MM.1S (cell line): ENCODE measurements around the gene AGAP1.
A peak's percentile ranks its signal among the peaks of the same experiment; 100 is the strongest.

ENCODE experiments used
- DNase-seq: peaks from one replicate; pipeline ENCODE4 v3.0.0-alpha.2; 2015
- H2AFZ ChIP-seq: fragments of 300-600 bp; sonication (generic); 2 replicates; pipeline ENCODE4 v1.6.0; 2016; ENCODE audit warnings: antibody characterized with exemption, low read length
- H3F3A ChIP-seq: fragments of 300-600 bp; sonication (generic); 2 replicates; pipeline ENCODE4 v1.6.1; 2016; ENCODE audit warnings: mild to moderate bottlenecking, antibody characterized with exemption, low read length, moderate library complexity, mixed read lengths; ENCODE audit not compliant: insufficient read depth
- H3K27ac ChIP-seq: fragments of 300-600 bp; sonication (generic); 2 replicates; pipeline ENCODE4 v1.5.1; 2016; ENCODE audit warnings: mild to moderate bottlenecking, low read length
- H3K27me3 ChIP-seq: fragments of 300-600 bp; sonication (generic); replicated peaks from 2 replicates; pipeline ENCODE4 v1.6.0; 2016; ENCODE audit warnings: low read length; ENCODE audit not compliant: insufficient read depth
- H3K36me3 ChIP-seq: fragments of 300-600 bp; sonication (generic); replicated peaks from 2 replicates; pipeline ENCODE4 v1.6.1; 2016; ENCODE audit warnings: mild to moderate bottlenecking, low read length, mixed read lengths; ENCODE audit not compliant: insufficient read depth
- H3K4me1 ChIP-seq: fragments of 300-600 bp; sonication (generic); 2 replicates; pipeline ENCODE4 v1.6.1; 2016; ENCODE audit warnings: low read length, mixed read lengths
- H3K4me2 ChIP-seq: fragments of 300-600 bp; sonication (generic); 2 replicates; pipeline ENCODE4 v1.6.0; 2016; ENCODE audit warnings: low read depth, low read length
- H3K4me3 ChIP-seq: fragments of 300-600 bp; sonication (generic); 2 replicates; pipeline ENCODE4 v1.5.1; 2016; ENCODE audit warnings: low read length, mixed read lengths
- H3K79me2 ChIP-seq: fragments of 300-600 bp; sonication (generic); 2 replicates; pipeline ENCODE4 v1.6.1; 2016; ENCODE audit warnings: mixed run types, low read length, mixed read lengths
- H3K9ac ChIP-seq: fragments of 300-600 bp; sonication (generic); 2 replicates; pipeline ENCODE4 v1.6.1; 2016; ENCODE audit warnings: low read length, mixed read lengths
- H3K9me2 ChIP-seq: fragments of 300-600 bp; sonication (generic); replicated peaks from 2 replicates; pipeline ENCODE4 v1.6.1; 2016; ENCODE audit warnings: mild to moderate bottlenecking, low read length, mixed read lengths; ENCODE audit not compliant: insufficient read depth
- H3K9me3 ChIP-seq: fragments of 300-600 bp; sonication (generic); replicated peaks from 2 replicates; pipeline ENCODE4 v1.6.1; 2016; ENCODE audit warnings: mild to moderate bottlenecking, low read length, mixed read lengths; ENCODE audit not compliant: insufficient read depth
- H4K20me1 ChIP-seq: fragments of 300-600 bp; sonication (generic); 2 replicates; pipeline ENCODE4 v1.6.1; 2016; ENCODE audit warnings: mild to moderate bottlenecking, low read length, moderate library complexity, mixed read lengths; ENCODE audit not compliant: insufficient read depth
- CTCF ChIP-seq: fragments of 300-600 bp; sonication (generic); IDR thresholded peaks from 2 replicates; pipeline ENCODE4 v1.5.1; 2016; ENCODE audit warnings: antibody characterized with exemption, low read length, mixed read lengths
- EZH2 ChIP-seq: fragments of 300-600 bp; sonication (generic); optimal IDR thresholded peaks from 2 replicates; pipeline ENCODE3; 2017; ENCODE audit warnings: low read depth, mild to moderate bottlenecking, antibody characterized with exemption, low read length, mixed read lengths
- EZH2phosphoT487 ChIP-seq: fragments of 300-600 bp; sonication (generic); IDR thresholded peaks from 2 replicates; pipeline ENCODE4 v1.6.1; 2018; ENCODE audit warnings: antibody characterized with exemption, low read length

AGAP1 gene

GRCh38 chr2:236180076-236180816 lies 686.4 kb downstream of the AGAP1 start:
- Histone ChIP-seq H3K9me2 (no peaks in the 10 kb centered on the region), H3K4me2 (no peak overlapping the region), H3F3A (no peaks in the 10 kb centered on the region), H4K20me1 (no peaks in the 10 kb centered on the region), H3K79me2 (no peaks in the 10 kb centered on the region), H3K9me3 (no peaks in the 10 kb centered on the region), H3K36me3 (no peaks in the 10 kb centered on the region), H3K4me1 (no peaks in the 10 kb centered on the region), H2AFZ (no peak overlapping the region), H3K27ac (no peak overlapping the region), H3K27me3 (peaks cover 8% of the 10 kb centered on the region; the same call in 1 of the 2 replicates), H3K4me3 (no peak overlapping the region), H3K9ac (no peak overlapping the region)
- no peak for TF ChIP-seq CTCF
- no peak for TF ChIP-seq EZH2
- no peak for TF ChIP-seq EZH2phosphoT487
- DNase-seq, result no peak

GRCh38 chr2:236180831-236181453 lies 687.1 kb downstream of the AGAP1 start:
- DNase-seq, result peak; percentile 32
- Histone ChIP-seq H3K4me1 (no peaks in the 10 kb centered on the region), H3K36me3 (no peaks in the 10 kb centered on the region), H3K4me3 (no peak overlapping the region), H3K9me3 (no peaks in the 10 kb centered on the region), H3K27me3 (0 out of 2 replicates have a peak, but pooled peaks cover under 1% of the 10 kb centered on the region), H3K79me2 (no peaks in the 10 kb centered on the region), H3K4me2 (no peak overlapping the region), H4K20me1 (no peaks in the 10 kb centered on the region), H3K9me2 (no peaks in the 10 kb centered on the region), H2AFZ (no peak overlapping the region), H3F3A (no peaks in the 10 kb centered on the region), H3K9ac (no peak overlapping the region), H3K27ac (no peak overlapping the region)
- TF ChIP-seq CTCF, result peak; percentile 59
- TF ChIP-seq EZH2phosphoT487, result no peak
